ENCODE results near the gene ARRB1. TPM values are rescaled to one million over a fixed set of nuclear protein-coding genes. Genes with fewer than 3 reads are reported as not detected.

Gene ARRB1
- total RNA-seq, 1 donor from 2014 or later: 187 TPM

- ATAC-seq (no peak), DNase-seq (no peak)
- no peak for TF ChIP-seq CTCF (IDR thresholded peaks at IDR 0.05)
- Histone ChIP-seq H3K36me3 (peaks cover 97% of the 10 kb centered on the region), H3K4me1 (peaks cover 13% of the 10 kb centered on the region), H3K4me3 (no peak overlapping the region), H3K27ac (no peak overlapping the region), H3K27me3 (ENCODE audit: low read depth) (no peaks in the 10 kb centered on the region), H3K9me3 (no peaks in the 10 kb centered on the region)
- intact Hi-C loops (cut with DNase I): no loop called here
Observed at GRCh38 chr11:75270896-75271418, 80.5 kb downstream of the ARRB1 start.

- no peak overlapping the region for H3K27ac ChIP-seq
- intact Hi-C loops (cut with DNase I): no loop called here
- peaks cover 4% of the 10 kb centered on the region for H3K4me1 ChIP-seq
- H3K36me3 ChIP-seq: peaks cover 95% of the 10 kb centered on the region
- no peak for TF ChIP-seq CTCF (IDR thresholded peaks at IDR 0.05)
- H3K27me3 ChIP-seq (ENCODE audit: low read depth): no peaks in the 10 kb centered on the region
- no peak overlapping the region for H3K4me3 ChIP-seq
- H3K9me3 ChIP-seq: no peaks in the 10 kb centered on the region
- ATAC-seq (no peak), DNase-seq (no peak)
Observed at GRCh38 chr11:75269896-75270295, 81.6 kb downstream of the ARRB1 start.

DNA sequence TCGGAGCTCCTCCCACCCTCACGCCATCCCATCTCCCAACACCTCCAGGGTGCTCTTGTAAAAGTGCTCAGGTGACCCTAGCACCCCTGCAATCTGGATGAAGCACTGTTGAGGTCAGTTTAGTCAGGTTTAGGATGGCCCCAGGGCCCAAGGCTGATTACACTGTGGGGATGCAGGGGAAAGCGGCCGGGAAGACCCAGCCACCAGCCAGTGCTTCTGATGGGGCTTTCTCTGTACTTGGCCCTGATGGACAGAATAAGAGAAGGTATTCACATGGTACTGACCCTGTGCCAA, 82.1 kb downstream of the ARRB1 start:
- DNase-seq: no peak
- intact Hi-C loops (cut with DNase I): no loop called here
- no peaks in the 10 kb centered on the region for H3K9me3 ChIP-seq
- H3K4me3 ChIP-seq: no peak overlapping the region
- H3K27ac ChIP-seq: no peak overlapping the region
- H3K36me3 ChIP-seq: peaks cover 89% of the 10 kb centered on the region
- ATAC-seq: no peak
- TF ChIP-seq CTCF (IDR thresholded peaks at IDR 0.05): no peak
- H3K4me1 ChIP-seq: no peaks in the 10 kb centered on the region
- no peaks in the 10 kb centered on the region for H3K27me3 ChIP-seq (ENCODE audit: low read depth)

DNA sequence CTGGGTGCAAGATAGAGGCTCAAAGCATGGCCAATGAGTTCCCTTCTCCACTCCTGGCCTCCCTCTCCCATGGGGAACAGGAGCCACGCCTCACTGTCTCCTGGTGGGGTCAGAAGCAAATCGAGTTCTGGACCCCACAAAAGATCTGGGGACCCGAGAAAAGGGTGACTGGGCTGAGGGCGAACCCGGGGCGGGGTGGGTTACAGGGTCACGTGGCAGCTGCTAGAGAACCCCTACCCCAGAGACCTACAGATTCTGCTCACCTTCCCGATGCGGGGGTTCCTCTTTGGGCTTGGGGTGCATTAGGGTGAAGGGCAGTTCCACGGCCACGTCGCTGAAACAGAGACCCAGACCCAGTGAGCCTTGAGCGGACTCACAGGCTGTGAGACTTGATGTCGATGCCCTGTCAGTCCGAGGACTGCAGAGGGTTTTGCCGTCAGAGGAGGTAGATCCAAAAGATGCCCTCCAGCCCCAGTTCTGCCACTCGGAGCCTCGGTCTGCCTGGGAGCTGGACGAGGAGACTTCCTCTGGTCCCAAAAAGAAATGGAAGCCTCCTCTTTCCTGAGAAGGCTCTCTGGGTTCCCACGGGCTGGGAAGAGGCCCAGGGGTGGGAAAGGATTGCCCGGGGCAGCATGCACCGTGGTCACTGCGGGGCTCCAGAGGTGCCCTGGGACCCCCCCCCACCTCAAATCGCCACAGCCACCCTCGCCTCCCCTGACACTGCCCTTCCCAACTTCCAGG, 82.7 kb downstream of the ARRB1 start:
- H3K9me3 ChIP-seq: no peaks in the 10 kb centered on the region
- TF ChIP-seq CTCF (IDR thresholded peaks at IDR 0.05): no peak
- peaks cover 5% of the 10 kb centered on the region for H3K4me1 ChIP-seq
- H3K27ac ChIP-seq: no peak overlapping the region
- intact Hi-C loops (cut with DNase I): no loop called here
- no peak for ATAC-seq
- H3K4me3 ChIP-seq: no peak overlapping the region
- no peaks in the 10 kb centered on the region for H3K27me3 ChIP-seq (ENCODE audit: low read depth)
- no peak for DNase-seq
- H3K36me3 ChIP-seq: peaks cover 84% of the 10 kb centered on the region

- TF ChIP-seq CTCF (IDR thresholded peaks at IDR 0.05): no peak
- DNase-seq (no peak), ATAC-seq (no peak)
- peaks cover 17% of the 10 kb centered on the region for H3K4me1 ChIP-seq
- intact Hi-C loops (cut with DNase I): no loop called here
- peaks cover 70% of the 10 kb centered on the region for H3K36me3 ChIP-seq
- H3K27ac ChIP-seq: no peak overlapping the region
- no peak overlapping the region for H3K4me3 ChIP-seq
- no peaks in the 10 kb centered on the region for H3K9me3 ChIP-seq
- no peaks in the 10 kb centered on the region for H3K27me3 ChIP-seq (ENCODE audit: low read depth)
Observed at GRCh38 chr11:75267171-75267970, 84.1 kb downstream of the ARRB1 start.

Measured in lower lobe of right lung (tissue), 2 donors.